Osteoblast (primary cell): Measurements from ENCODE around the gene FMN1. TPM values are rescaled to one million over a fixed set of nuclear protein-coding genes. Genes with fewer than 3 reads are reported as not detected.

Experiments used
- DNase-seq: peaks from one replicate; pipeline ENCODE4 v3.0.0; 2011; ENCODE audit warnings: low spot score, mixed read lengths; ENCODE audit not compliant: insufficient read length; ENCODE audit errors: missing footprints
- H2AFZ ChIP-seq: 2 replicates; pipeline ENCODE4 v1.6.0; 2011; ENCODE audit warnings: mild to moderate bottlenecking, low read length
- H3K27ac ChIP-seq: 2 replicates; pipeline ENCODE4 v1.5.1; 2011; ENCODE audit warnings: mild to moderate bottlenecking, low read depth, low read length, moderate library complexity
- H3K27me3 ChIP-seq: 2 replicates; pipeline ENCODE4 v1.6.0; 2012; ENCODE audit warnings: mild to moderate bottlenecking, control low read depth, inconsistent platforms, low read length, moderate library complexity; ENCODE audit not compliant: insufficient read depth
- H3K36me3 ChIP-seq: 2 replicates; pipeline ENCODE4 v1.5.1; 2011; ENCODE audit warnings: mild to moderate bottlenecking, low read length, control low read depth, moderate library complexity; ENCODE audit not compliant: insufficient read depth
- H3K4me1 ChIP-seq: 2 replicates; pipeline ENCODE4 v1.5.1; 2011; ENCODE audit warnings: mild to moderate bottlenecking, low read length, control low read depth, moderate library complexity; ENCODE audit not compliant: insufficient read depth
- H3K4me2 ChIP-seq: 2 replicates; pipeline ENCODE4 v1.6.0; 2011; ENCODE audit warnings: mild to moderate bottlenecking, low read length; ENCODE audit not compliant: insufficient read depth
- H3K4me3 ChIP-seq: fragments of 200-600 bp; sonication (generic); 3 replicates; pipeline ENCODE4 v1.5.1; 2012; ENCODE audit warnings: mild to moderate bottlenecking, low read length, inconsistent platforms; ENCODE audit not compliant: insufficient read depth
- H3K79me2 ChIP-seq: 2 replicates; pipeline ENCODE4 v1.6.0; 2012; ENCODE audit warnings: mild to moderate bottlenecking, low read length, control low read depth, inconsistent platforms; ENCODE audit not compliant: insufficient read depth
- H3K9me3 ChIP-seq: 2 replicates; pipeline ENCODE4 v1.5.1; 2011; ENCODE audit warnings: low read depth, low read length, control low read depth
- H4K20me1 ChIP-seq: 2 replicates; pipeline ENCODE4 v1.6.0; 2012; ENCODE audit warnings: mild to moderate bottlenecking, low read length, control low read depth; ENCODE audit not compliant: insufficient read depth
- total RNA-seq: library from RNA; depleted of rRNA; stranded (reverse); fragments of >200 nt; gene quantifications from 2 replicates; pipeline ENCODE4 v1.2.3, GENCODE V29; 2012
- TF ChIP-seq, protein P1 (sequence below): IDR thresholded peaks from 2 replicates; pipeline ENCODE4 v1.5.1; 2011; ENCODE audit warnings: mild to moderate bottlenecking, low read depth, low read length, moderate library complexity; ENCODE audit errors: extremely low read depth

FMN1 gene
- total RNA-seq, 1 donor = 9.0 TPM

DNA sequence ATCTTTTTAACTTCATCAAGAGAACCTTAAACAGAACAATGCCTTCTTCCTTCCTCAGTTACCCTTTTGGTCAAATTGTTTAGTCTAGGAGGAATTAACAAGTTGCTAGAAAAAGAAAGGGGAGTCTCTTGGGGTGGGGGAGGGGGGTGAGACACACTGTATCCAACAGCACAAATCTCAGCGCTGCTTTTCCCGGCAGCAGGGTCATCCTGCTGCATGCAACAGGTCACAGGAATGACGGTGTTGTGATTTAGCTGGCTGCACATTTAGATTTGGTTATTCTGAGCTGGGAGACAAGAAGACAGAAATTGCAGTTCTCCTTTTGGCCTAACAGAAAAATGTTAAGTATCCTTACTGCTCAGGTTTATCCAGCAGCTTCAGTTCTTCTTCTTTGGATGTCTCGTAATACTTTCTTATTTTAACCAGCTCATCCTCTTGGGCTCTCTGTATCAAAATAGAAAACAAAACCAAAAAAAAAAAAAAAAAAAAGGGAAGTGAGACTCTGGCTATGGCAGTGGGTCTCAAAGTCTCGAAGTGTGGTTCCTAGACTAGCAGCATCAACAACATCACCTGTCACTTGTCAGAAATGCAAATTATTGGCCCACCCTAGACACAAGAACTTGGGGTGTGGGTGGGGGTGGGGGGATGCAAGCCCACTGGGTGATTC, 286.2 kb downstream of the FMN1 start:
- Histone ChIP-seq H3K27me3 (no peaks in the 10 kb centered on the region), H3K36me3 (peaks cover 5% of the 10 kb centered on the region), H2AFZ (no peak overlapping the region), H3K4me2 (no peak overlapping the region), H3K9me3 (no peaks in the 10 kb centered on the region), H3K4me3 (no peak overlapping the region), H3K27ac (peak overlapping the region; percentile 75), H3K79me2 (no peaks in the 10 kb centered on the region), H4K20me1 (no peaks in the 10 kb centered on the region), H3K4me1 (peaks cover 19% of the 10 kb centered on the region)
- DNase-seq = no peak
- TF ChIP-seq, protein P1, sequence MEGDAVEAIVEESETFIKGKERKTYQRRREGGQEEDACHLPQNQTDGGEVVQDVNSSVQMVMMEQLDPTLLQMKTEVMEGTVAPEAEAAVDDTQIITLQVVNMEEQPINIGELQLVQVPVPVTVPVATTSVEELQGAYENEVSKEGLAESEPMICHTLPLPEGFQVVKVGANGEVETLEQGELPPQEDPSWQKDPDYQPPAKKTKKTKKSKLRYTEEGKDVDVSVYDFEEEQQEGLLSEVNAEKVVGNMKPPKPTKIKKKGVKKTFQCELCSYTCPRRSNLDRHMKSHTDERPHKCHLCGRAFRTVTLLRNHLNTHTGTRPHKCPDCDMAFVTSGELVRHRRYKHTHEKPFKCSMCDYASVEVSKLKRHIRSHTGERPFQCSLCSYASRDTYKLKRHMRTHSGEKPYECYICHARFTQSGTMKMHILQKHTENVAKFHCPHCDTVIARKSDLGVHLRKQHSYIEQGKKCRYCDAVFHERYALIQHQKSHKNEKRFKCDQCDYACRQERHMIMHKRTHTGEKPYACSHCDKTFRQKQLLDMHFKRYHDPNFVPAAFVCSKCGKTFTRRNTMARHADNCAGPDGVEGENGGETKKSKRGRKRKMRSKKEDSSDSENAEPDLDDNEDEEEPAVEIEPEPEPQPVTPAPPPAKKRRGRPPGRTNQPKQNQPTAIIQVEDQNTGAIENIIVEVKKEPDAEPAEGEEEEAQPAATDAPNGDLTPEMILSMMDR = no peak

DNA sequence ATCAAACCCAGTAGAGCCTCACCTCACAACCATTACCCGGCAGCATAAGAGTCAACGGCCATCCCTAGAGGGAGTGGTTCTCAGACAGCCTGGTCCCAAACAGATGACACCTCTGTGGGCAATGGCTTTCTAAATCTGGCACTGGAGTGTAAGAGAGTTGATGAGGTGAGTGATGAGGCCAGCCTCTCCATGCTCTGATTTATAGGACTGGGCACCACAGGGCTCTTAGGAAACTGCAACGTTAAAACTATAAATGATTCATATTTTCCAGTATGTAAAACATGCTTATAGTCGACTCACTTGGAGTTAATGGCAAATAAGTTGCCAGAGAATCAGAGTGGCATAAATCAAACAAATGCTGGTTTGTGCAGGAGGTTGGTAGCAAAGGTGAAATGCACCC, 289.0 kb downstream of the FMN1 start:
- no peak overlapping the region for H3K4me2 ChIP-seq
- H3K79me2 ChIP-seq = no peaks in the 10 kb centered on the region
- H3K27ac ChIP-seq = peak overlapping the region; percentile 37
- no peaks in the 10 kb centered on the region for H3K9me3 ChIP-seq
- no peaks in the 10 kb centered on the region for H3K27me3 ChIP-seq
- peaks cover 19% of the 10 kb centered on the region for H3K4me1 ChIP-seq
- H3K4me3 ChIP-seq = no peak overlapping the region
- no peaks in the 10 kb centered on the region for H4K20me1 ChIP-seq
- TF ChIP-seq, protein P1 = no peak
- no peak overlapping the region for H2AFZ ChIP-seq
- H3K36me3 ChIP-seq = peaks cover 5% of the 10 kb centered on the region
- DNase-seq = no peak

DNA sequence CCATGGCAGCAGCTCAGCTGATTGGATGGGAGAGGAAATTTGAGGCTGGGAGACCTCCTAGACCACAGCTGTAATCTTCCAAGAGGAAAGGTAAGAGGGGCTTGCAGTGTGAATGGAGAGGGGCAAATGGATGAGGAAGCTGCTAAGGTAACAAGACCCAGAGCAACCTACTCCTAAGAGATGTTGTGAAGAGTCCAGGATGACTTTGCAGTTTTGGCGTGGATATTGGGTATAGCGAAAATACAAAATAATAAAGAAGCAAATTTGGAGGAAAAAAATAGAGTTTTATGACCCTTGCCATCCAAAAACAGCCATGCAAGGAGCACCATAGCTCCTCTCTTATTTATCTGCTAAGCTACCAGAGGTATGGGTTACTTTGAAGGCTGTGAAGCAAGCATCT, 290.1 kb downstream of the FMN1 start:
- no peak overlapping the region for H3K4me3 ChIP-seq
- no peaks in the 10 kb centered on the region for H3K36me3 ChIP-seq
- no peaks in the 10 kb centered on the region for H3K9me3 ChIP-seq
- TF ChIP-seq, protein P1 = no peak
- no peak overlapping the region for H3K27ac ChIP-seq
- no peaks in the 10 kb centered on the region for H3K79me2 ChIP-seq
- H2AFZ ChIP-seq = no peak overlapping the region
- DNase-seq = no peak
- H3K4me2 ChIP-seq = no peak overlapping the region
- no peaks in the 10 kb centered on the region for H4K20me1 ChIP-seq
- peaks cover 12% of the 10 kb centered on the region for H3K4me1 ChIP-seq
- no peaks in the 10 kb centered on the region for H3K27me3 ChIP-seq

DNA sequence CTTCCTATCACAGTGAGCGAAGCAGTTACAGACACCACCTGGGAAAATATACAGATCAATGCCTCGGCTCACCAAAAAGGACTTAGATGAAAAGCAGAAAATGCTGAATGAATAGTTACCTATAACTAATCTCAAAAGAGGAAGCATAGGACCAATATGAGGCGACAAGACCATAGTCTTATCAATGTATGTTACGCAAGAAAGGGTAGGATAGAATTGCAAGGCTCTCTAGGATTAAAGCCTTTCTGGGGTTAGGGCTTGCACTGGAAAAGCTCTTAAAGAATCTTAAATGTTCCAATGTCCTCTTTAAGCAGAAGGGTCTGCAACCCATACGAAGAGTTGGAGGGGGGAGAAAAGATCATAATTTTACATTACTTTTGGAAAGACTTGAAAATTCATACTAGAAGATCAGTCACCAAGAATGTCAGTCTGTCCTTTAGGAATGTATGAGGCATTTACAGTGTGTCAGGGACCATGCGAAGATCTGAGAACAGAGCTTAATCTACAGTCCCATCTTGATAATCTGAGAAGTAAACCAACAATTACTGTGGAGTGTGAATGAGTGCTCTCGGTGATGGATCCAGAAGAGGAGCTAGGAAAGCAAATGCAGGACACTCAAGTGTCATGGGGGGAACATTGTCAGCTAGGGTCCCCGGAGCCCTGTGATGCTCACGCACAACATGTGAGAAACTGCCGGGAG, 290.8 kb downstream of the FMN1 start:
- no peaks in the 10 kb centered on the region for H3K79me2 ChIP-seq
- DNase-seq = peak; percentile 31
- TF ChIP-seq, protein P1 = no peak
- no peak overlapping the region for H2AFZ ChIP-seq
- H3K27me3 ChIP-seq = no peaks in the 10 kb centered on the region
- peaks cover 5% of the 10 kb centered on the region for H3K4me1 ChIP-seq
- H3K4me3 ChIP-seq = no peak overlapping the region
- no peak overlapping the region for H3K4me2 ChIP-seq
- H3K36me3 ChIP-seq = no peaks in the 10 kb centered on the region
- no peaks in the 10 kb centered on the region for H4K20me1 ChIP-seq
- no peaks in the 10 kb centered on the region for H3K9me3 ChIP-seq
- no peak overlapping the region for H3K27ac ChIP-seq
